HG02885 (cell line): Measurements from ENCODE around the gene INO80D.

ENCODE experiments used
- ATAC-seq: cut with Tn5 transposase; IDR thresholded peaks from one replicate; pipeline ENCODE4 v1.9.1; 2021; ENCODE audit warnings: mild to moderate bottlenecking; ENCODE audit not compliant: unreplicated experiment, poor library complexity

Gene INO80D

DNA sequence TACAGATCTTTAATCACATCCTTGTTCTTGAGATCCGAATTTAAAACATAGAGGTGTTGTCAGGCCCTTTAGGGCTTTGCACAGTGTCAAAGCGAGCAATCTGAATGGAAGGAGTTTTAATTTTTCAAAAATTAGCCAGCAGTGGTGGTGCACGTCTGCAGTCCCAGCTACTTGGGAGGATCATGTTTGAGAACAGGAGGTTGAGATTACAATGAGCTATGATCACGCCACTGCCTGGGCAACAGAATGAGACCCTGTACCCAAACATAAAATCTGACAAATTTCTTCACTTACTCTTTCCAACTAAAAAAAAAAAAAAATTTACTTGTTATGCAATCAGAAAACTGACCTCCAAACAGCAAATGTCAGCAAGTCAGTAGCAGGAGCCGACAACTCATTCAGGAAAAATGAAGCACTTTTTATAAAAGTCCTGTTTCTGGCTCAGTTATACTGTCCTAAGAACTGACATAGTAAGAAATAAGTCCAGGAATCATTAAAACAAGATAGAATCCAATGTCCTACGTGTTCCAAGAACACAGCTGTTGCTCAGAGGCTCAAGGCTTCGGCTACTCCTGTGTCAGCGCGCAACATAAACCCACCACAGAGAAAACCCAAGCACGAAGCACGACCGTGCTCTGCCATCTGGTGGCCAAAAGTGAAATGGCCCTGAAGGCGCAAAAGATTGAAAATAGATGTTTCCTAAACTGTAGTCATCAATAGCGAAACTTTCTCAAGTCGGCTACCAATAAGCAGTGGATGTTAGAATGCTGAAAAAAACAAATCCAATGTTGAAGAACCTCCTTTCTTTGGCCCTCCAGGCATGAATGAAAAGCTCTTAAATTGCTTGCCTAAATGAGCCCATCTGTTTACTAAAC is 138.1 kb downstream of the INO80D start:
- peak; percentile 92 for ATAC-seq

GRCh38 chr2:205946226-205946625 is 139.7 kb downstream of the INO80D start:
- no peak for ATAC-seq
